NCI-H146 (cell line): ENCODE results near the gene QRICH2.
A peak's percentile ranks its signal among the peaks of the same experiment; 100 is the strongest.
"Not testable (repeated sequence)": the region's sequence is repeated elsewhere in the genome, so short reads cannot be mapped to it uniquely, and the experiment has no call there.

ENCODE experiments used
- DNase-seq: peaks from one replicate; lab custom pipeline; 2025; lab: John Stamatoyannopoulos, UW

The QRICH2 gene

GRCh38 chr17:76265624-76266243 lies 42.3 kb downstream of the QRICH2 start:
- DNase-seq = peak; percentile 56

- peak; percentile 98 for DNase-seq
Measured at GRCh38 chr17:76264755-76265623, 43.1 kb downstream of the QRICH2 start, which contains the start of gene UBALD2. TSS of gene UBALD2 (plus strand) at chr17:76265348. CDS start at chr17:76265506, 158 bp downstream.

- DNase-seq = no peak
Measured at GRCh38 chr17:76264425-76264754, 43.7 kb downstream of the QRICH2 start.

- no peak for DNase-seq
Measured at GRCh38 chr17:76263896-76264295, 44.2 kb downstream of the QRICH2 start.

- DNase-seq = peak; percentile 23
Measured at GRCh38 chr17:76262732-76263344, 45.2 kb downstream of the QRICH2 start.

- no peak for DNase-seq
Measured at GRCh38 chr17:76261421-76262215, 46.5 kb downstream of the QRICH2 start.

DNA sequence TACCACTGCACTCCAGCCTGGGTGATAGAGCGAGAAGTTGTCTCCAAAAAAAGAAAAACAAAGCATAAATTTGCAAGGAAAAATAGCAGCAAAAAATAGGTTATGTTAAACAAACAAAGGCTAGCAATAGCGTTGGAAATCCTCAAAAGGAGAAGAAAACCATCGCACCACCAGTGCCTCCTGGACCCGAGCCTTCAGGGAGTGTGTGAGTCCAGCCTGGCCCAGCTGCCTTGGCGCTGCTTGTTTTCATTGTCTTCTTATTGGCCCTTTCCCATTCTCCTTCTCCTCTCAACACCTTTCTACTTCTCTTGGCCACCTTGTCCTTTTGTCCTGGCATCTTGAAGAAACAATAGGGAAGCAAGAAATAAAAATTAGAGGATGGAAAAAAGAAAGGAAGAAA lies 47.4 kb downstream of the QRICH2 start:
- no peak for DNase-seq

- no peak for DNase-seq
Measured at GRCh38 chr17:76260220-76260619, 47.9 kb downstream of the QRICH2 start.

- DNase-seq = not testable (repeated sequence)
Measured at GRCh38 chr17:76256430-76257050, 51.5 kb downstream of the QRICH2 start.

GRCh38 chr17:76255801-76256429 lies 52.2 kb downstream of the QRICH2 start:
- no peak for DNase-seq

- DNase-seq = no peak
Measured at GRCh38 chr17:76254275-76254674, 53.8 kb downstream of the QRICH2 start.

- no peak for DNase-seq
Measured at GRCh38 chr17:76253841-76254240, 54.2 kb downstream of the QRICH2 start.

GRCh38 chr17:76252967-76253766 lies 54.9 kb downstream of the QRICH2 start:
- not testable (repeated sequence) for DNase-seq

DNA sequence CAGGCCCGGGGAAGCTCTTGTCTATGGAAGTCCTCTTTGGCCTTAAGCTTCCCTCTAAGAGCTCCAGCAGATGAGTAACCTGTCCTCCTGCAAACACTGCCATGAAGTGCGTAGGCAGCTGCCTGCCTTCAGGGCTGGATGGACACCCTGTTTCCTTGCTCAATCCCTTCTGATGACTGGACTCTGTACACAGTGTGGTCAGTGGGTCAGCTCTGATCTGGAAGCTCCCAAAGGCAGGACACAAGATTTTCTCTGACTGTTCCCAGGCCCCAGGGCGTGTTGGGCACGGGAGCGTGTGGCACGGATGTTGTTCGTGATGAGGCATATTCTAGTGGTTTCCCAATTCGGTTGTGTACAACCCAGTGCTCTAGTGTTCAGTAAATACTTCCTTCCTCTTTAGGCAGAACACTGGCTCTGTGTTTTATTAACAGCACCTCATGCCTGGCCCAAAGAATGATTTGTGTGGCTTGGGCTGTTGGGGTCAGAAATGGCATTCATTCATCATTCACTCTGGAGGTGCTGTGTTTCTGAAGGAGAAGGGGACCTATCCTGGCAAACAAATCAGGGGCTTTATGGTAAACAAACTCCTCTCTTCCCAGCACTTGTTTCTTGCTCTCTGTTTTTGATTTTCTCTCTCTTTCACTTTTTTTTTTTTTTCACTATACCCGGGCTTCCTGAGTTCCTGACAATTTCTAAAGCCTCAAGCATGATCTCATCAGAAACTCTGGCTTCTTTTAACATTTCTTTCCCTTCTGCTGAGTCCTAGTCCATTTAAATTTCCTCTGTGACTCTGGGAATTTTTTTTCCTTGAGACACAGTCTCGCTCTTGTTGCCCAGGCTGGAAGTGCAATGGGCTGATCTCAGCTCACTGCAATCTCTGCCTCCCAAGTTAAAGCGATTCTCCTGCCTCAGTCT lies 55.8 kb downstream of the QRICH2 start:
- DNase-seq = no peak

- no peak for DNase-seq
Measured at GRCh38 chr17:76251478-76252039, 56.5 kb downstream of the QRICH2 start.

DNA sequence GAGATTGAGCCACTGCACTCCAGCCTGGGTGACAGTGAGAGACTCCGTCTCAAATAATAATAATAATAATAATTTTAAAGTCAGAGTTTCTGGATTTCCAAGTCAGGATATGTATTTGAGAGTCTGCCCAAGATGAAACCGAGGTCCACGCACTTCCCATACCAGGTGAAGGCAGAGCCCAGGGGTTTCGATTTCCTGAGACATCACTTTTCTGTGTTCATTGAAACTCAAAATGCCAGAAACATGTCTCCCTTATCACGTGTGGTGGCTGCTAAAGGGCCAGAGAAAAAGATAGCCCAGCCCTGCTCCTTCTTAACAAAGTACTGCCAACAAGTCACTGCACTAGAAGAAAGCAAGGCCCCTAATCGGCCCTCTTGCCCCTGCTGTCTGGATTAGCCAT lies 57.9 kb downstream of the QRICH2 start:
- no peak for DNase-seq

DNA sequence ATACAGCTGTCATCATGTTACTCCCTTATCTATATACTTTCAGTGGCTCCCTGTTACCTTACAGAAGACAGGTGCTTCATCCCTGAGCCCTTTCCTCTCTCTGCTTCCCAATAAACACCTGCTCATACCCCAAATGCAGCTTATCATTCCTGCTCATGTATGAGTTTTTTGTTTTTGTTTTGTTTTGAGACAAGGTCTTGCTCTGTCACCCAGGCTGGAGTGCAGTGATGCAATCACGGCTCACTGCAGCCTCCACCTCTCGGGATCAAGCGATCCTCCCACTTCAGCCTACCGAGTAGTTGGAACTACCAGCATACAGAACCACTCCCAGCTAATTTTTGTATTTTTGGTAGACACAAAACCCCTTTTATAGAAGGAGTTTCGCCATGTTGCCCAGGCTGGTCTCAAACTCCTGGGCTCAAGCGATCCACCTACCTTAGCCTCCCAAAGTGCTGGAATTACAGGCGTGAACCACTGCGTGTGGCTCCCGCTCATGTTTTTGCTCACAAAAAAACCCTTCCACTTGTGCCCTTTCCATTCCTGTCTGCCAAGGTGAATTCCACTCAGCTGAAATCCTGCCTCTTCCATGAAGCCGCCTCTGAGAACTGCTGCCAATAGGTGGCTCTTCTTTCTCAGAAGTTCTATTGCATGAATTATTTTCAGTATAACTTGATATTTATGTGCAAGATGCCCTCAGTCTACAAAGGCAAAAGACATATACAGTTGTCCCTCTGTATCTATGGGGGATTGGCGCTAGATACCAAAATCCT lies 59.9 kb downstream of the QRICH2 start:
- no peak for DNase-seq

GRCh38 chr17:76247304-76247703 lies 60.8 kb downstream of the QRICH2 start:
- no peak for DNase-seq
